VCaP (cell line): ENCODE measurements around the gene RBM47.

Experiments used
- H3K27ac ChIP-seq: fragments of 450-650 bp; 2 replicates; pipeline ENCODE4 v1.5.1; 2017
- TF ChIP-seq, protein P1 (sequence below): fragments of 450-650 bp; conservative IDR thresholded peaks from 2 replicates; pipeline ENCODE4 v1.5.1; 2017; ENCODE audit warnings: mild to moderate bottlenecking, moderate library complexity

Gene RBM47

DNA sequence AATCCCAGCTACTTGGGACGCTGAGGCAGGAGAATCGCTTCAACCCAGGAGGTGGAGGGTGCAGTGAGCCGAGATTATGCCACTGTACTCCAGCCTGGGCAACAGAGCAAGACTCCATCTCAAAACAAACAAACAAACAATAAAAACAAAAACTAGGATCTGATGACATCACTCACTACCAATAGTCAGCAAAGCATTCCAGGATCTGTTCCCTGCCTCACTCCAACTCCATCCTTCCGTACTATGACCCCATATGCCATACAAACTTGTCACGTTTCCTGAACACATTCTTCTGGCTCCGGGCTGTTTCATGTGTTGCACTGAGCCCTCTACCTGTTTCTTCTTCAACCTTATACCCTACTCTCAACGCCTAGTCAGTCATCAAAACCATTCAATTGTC, 47.3 kb downstream of the RBM47 start:
- TF ChIP-seq, protein P1, sequence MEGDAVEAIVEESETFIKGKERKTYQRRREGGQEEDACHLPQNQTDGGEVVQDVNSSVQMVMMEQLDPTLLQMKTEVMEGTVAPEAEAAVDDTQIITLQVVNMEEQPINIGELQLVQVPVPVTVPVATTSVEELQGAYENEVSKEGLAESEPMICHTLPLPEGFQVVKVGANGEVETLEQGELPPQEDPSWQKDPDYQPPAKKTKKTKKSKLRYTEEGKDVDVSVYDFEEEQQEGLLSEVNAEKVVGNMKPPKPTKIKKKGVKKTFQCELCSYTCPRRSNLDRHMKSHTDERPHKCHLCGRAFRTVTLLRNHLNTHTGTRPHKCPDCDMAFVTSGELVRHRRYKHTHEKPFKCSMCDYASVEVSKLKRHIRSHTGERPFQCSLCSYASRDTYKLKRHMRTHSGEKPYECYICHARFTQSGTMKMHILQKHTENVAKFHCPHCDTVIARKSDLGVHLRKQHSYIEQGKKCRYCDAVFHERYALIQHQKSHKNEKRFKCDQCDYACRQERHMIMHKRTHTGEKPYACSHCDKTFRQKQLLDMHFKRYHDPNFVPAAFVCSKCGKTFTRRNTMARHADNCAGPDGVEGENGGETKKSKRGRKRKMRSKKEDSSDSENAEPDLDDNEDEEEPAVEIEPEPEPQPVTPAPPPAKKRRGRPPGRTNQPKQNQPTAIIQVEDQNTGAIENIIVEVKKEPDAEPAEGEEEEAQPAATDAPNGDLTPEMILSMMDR, result no peak
- H3K27ac ChIP-seq, result no peak overlapping the region; the same call in 1 of the 2 replicates

DNA sequence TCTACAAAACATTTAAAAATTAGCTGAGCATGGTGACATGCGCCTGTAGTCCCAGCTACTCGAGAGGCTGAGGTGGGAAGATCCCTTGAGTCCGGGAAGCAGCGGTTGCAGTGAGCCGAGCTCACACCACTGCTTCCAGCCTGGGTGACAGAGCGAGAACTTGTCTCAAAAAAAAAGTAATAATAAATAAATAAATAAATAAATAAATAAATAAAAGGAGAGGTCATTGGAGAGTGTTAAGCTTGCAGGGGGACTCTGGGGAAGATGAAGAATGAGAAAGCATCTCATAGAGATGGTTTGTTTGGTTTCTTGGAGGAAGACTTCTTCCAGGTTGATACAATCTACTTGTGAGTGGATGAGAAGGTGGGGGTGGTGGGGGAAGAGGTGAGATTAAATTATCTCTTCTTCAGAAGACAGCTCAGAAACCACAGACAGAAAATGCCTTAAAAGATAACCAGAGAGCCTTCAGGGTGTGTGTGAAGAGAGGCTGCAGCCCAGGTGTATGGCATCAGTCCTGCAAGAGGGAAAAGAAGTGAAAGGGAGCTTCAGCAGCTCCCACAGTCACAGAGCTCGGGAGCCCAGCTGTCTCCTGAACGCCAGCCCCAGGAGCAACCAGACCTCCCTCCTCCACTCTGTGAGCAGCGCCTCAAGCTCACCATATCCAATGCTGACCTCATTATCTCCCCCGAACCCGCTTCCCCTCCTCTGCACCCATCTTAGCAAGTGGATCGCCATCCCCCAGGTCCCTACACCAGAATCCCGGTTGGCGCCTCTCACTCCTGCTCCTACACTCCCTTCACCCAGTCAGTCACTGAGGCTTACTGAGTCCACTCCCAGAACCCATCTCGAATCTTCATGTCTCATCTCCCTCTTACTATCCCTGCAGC, 48.2 kb downstream of the RBM47 start:
- H3K27ac ChIP-seq, result no peak overlapping the region
- TF ChIP-seq, protein P1, result no peak

DNA sequence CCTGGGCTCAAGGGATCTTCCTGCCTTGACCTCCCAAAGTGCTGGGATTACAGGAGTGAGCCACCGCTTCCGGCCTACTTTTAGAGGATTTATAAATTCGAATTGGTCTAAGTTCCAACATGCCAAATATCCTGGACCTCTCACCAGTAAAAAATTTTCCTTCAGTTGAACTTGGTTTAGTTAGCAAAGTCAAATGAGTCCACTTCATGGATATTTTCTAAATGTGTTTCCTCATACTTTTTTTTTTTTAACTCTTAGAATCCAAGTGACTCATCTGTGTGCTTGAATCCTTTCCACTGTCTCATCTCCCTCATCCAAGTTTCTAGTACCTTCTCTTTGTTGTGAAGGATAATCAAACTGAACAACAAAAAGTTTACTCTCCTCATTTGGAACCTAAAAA, 49.7 kb downstream of the RBM47 start:
- TF ChIP-seq, protein P1, result no peak
- H3K27ac ChIP-seq, result peak overlapping the region; percentile 21; the same call in 1 of the 2 replicates

DNA sequence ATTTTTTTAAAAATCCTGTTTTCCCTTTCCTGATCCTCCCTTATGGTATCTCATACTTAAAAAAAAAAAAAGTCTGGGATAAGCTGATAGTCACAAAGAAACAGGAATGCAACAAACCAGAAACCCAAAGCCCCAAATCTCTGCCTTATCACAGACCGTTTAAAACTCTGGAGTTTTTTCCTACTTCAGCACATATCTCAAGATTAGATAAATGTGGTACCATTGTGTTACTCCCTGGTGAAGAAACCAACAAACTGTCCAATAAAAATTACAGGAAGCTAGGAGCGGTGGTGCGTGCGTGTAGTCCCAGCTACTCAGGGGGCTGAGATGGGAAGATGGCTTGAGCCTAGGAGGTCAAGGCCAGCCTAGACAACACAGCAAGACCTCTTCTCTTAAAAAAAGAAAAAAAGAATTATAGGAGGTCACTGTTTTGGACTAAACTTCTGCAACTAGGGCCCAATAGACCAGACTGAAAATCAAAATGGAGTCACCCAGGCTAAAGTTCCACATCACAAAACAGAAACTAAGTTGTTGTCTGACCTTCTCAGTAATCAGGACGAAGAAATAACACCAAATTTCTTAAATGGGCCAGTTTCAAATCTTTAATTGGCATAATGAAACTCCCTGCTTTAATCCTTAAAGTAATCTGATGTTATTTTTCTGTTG, 51.9 kb downstream of the RBM47 start:
- peak overlapping the region; percentile 89 for H3K27ac ChIP-seq
- TF ChIP-seq, protein P1, result no peak

DNA sequence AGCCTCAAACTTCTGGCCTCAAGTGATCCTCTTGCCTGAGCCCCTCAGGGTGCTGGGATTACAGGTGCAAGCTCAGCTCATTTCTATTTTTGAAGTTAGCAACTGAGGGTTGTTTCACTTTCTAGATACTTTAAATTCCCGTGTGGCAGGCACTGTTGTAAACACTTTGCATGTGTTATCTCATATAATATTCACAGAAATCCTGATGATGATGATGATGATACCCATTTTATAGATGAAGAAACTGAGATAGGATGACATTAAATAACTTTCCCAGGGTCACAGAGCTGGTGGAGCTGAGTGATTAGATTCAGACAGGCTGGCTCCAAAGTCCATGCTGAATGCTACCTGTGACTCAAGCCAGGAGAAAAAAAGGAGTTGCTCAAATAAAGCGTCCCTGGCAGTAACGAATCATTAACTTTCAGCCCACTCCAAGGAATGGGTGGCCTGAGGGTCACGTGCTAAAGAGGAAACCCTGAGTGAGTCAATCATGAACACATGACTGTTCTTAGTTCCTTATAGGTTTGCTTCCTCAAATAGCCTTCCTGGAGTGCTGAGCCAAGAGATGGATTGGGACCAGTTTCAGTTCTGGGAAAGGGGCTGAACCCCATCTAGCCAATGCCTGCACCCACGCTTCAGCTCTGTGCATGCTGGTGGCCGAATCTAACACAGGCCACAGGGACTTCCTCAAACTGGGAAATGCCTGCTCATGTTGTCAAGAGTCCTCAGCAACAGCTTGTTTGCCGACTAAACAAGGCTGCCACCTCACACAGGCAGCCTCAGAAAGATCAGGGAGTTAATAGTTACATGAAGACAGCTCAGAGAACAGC, 52.8 kb downstream of the RBM47 start:
- H3K27ac ChIP-seq, result peak overlapping the region; percentile 89

DNA sequence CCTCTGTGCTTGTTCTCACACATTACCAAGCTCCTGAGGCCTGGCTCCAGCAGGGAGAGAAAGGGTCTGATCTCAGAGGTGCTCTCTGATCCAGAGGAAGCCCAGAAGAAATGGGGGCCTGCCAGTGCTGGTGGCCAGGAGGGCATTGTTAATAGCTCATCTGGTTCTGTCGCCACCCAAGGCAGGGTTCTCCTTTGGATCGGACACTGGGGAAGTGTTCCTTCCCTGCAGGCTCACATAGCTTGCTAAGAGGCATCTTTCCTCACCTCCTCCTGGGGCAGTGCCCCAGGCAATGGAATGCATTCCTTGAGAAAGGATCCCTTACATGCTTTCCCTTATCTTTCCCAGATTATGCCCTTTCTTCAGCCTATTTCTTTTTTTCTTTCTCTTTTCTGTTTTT, 53.8 kb downstream of the RBM47 start:
- H3K27ac ChIP-seq, result peak overlapping the region; percentile 89
- TF ChIP-seq, protein P1, result no peak

More for the DNA sequence above, 52.8 kb downstream of the RBM47 start:
- TF ChIP-seq, protein P1, result no peak
